A549 (cell line): ENCODE measurements around the gene TMEM154.

Source experiments
- CTCF ChIP-seq: fragments of >200 bp; sonication (Bioruptor Twin); formaldehyde crosslinking; IDR thresholded peaks from 3 replicates; pipeline ENCODE4 v1.5.1; 2016
- ESRRA ChIP-seq: fragments of 150-350 bp; IDR thresholded peaks from 2 replicates; pipeline ENCODE4 v1.6.1; 2014; ENCODE audit warnings: mild to moderate bottlenecking, low read length, borderline replicate concordance
- HOXB5 ChIP-seq: fragments of 250-450 bp; sonication (Bioruptor Pico); IDR thresholded peaks from 2 replicates; pipeline ENCODE4 v1.5.0; 2020; ENCODE audit warnings: mild to moderate bottlenecking, moderate library complexity
- JUN ChIP-seq, 2 experiments: fragments of >200 bp; sonication (Bioruptor Twin); formaldehyde crosslinking; IDR thresholded peaks; 2 replicates in 1 of 2; 3 replicates in 1 of 2; pipeline ENCODE4 v1.6.1; 2016 to 2017
- MAX ChIP-seq: IDR thresholded peaks from 2 replicates; pipeline ENCODE4 v1.6.1; 2012
- NR3C1 ChIP-seq: fragments of >200 bp; sonication (Bioruptor Twin); formaldehyde crosslinking; IDR thresholded peaks from 3 replicates; pipeline ENCODE4 v1.6.1; 2017
- PBX3 ChIP-seq: IDR thresholded peaks from 2 replicates; pipeline ENCODE4 v1.6.1; 2012
- POLR2A ChIP-seq: IDR thresholded peaks from 2 replicates; pipeline ENCODE4 v1.6.1; 2012; ENCODE audit warnings: mild to moderate bottlenecking, low read length
- REST ChIP-seq: fragments of 200-600 bp; sonication (generic); IDR thresholded peaks from 2 replicates; pipeline ENCODE4 v1.6.1; 2016; ENCODE audit warnings: antibody characterized with exemption, mild to moderate bottlenecking, moderate library complexity
- ZFP36 ChIP-seq: fragments of 450-650 bp; IDR thresholded peaks from 2 replicates; pipeline ENCODE4 v1.6.1; 2014; ENCODE audit warnings: borderline replicate concordance; ENCODE audit not compliant: partially characterized antibody

GRCh38 chr4:152578670-152579069, 101.1 kb downstream of the TMEM154 start:
- TF ChIP-seq POLR2A (no peak), ZFP36 (no peak), NR3C1 (no peak), CTCF (no peak), ESRRA (no peak), JUN (IDR thresholded peaks at IDR 0.05) (no peak), PBX3 (no peak), HOXB5 (no peak), REST (no peak), MAX (no peak)
